K562 (cell line): ENCODE data around the gene APOC4. TPM values are rescaled to one million over a fixed set of nuclear protein-coding genes. Genes with fewer than 3 reads are reported as not detected.

Experiments used
- ATAC-seq: fragments of 200-7000 bp; cut with Tn5 transposase; 3 replicates; pipeline ENCODE4 v1.9.1; 2020; ENCODE audit warnings: moderate library complexity
- BruUV-seq: library from RNA; stranded (reverse); fragments of 400-500 nt; replicated peaks from 2 replicates; lab custom pipeline; 2021; lab: Mats Ljungman, UMichigan
- CTCF ChIA-PET: fragments of 300-600 bp; formaldehyde crosslinking; extraction: SDS; loops from one replicate; lab custom pipeline; 2021; ENCODE audit warnings: low intra/inter-chr PET ratio; lab: Yijun Ruan, JAX
- POLR2A ChIA-PET: fragments of 300-600, 350-650 bp; sonication (Branson Sonifier 250); formaldehyde crosslinking; extraction: SDS; loops from one replicate; lab custom pipeline; 2021; ENCODE audit warnings: antibody characterized with exemption, inconsistent platforms; lab: Yijun Ruan, JAX
- DNase-seq, 4 experiments: peaks; one replicate each; pipeline versions ENCODE4 v3.0.0 to v3.0.0-alpha.2; 2011 to 2018; ENCODE audit warnings: low spot score in 3 of 4, mixed read lengths in 3 of 4; ENCODE audit errors: extremely low read depth in 1 of 4
- FAIRE-seq: peaks from 2 replicates; lab custom pipeline; 2011; peaks lifted over from hg19 to GRCh38; lab: Jason Lieb, UNC
- H2AFZ ChIP-seq: 2 replicates; pipeline ENCODE4 v1.6.0; 2011; ENCODE audit warnings: low read depth, low read length, control low read depth, inconsistent platforms
- H3K27ac ChIP-seq: fragments of 200-600 bp; 3 replicates; pipeline ENCODE4 v1.8.0; 2011; ENCODE audit warnings: low read depth, mild to moderate bottlenecking, control low read depth, inconsistent platforms, low read length, moderate library complexity, mixed read lengths; ENCODE audit errors: extremely low read depth
- H3K27me3 ChIP-seq, 2 experiments: fragments of 300-600 bp in 1 of 2; 2 replicates in 1 of 2; 3 replicates in 1 of 2; pipeline versions ENCODE4 v1.6.0 to v1.8.0; 2011; ENCODE audit warnings: inconsistent platforms in 2 of 2, low read length in 2 of 2, mild to moderate bottlenecking in 1 of 2, mixed read lengths in 1 of 2, moderate library complexity in 1 of 2; ENCODE audit not compliant: control insufficient read depth in 2 of 2, insufficient read depth in 2 of 2
- H3K36me3 ChIP-seq: fragments of 300-600 bp; 3 replicates; pipeline ENCODE4 v1.8.0; 2011; ENCODE audit warnings: mild to moderate bottlenecking, low read length, inconsistent platforms; ENCODE audit not compliant: control insufficient read depth, insufficient read depth
- H3K4me1 ChIP-seq, 2 experiments: fragments of 200-600 bp in 1 of 2; replicated peaks in 1 of 2; 2 replicates in 1 of 2; 3 replicates in 1 of 2; pipeline versions ENCODE4 v1.5.1 to v1.8.0; 2011; ENCODE audit warnings: inconsistent platforms in 2 of 2, low read length in 2 of 2, mild to moderate bottlenecking in 1 of 2, mixed read lengths in 1 of 2, moderate library complexity in 1 of 2; ENCODE audit not compliant: control insufficient read depth in 2 of 2, insufficient read depth in 2 of 2
- H3K4me2 ChIP-seq: 2 replicates; pipeline ENCODE4 v1.6.1; 2011; ENCODE audit warnings: low read length, control low read depth, inconsistent platforms, mixed read lengths; ENCODE audit not compliant: insufficient read depth
- H3K4me3 ChIP-seq: fragments of 200-600 bp; sonication (generic), shearing (Covaris generic); 2 replicates; pipeline ENCODE4 v1.5.1; 2016; ENCODE audit warnings: control low read depth, inconsistent platforms
- H3K79me2 ChIP-seq: fragments of 200-600 bp; 3 replicates; pipeline ENCODE4 v1.8.0; 2011; ENCODE audit warnings: low read length, inconsistent platforms; ENCODE audit not compliant: control insufficient read depth, insufficient read depth
- H3K9ac ChIP-seq, 2 experiments: 2 replicates each; pipeline versions ENCODE4 v1.6.0 to v1.6.1; 2011; ENCODE audit warnings: low read depth in 2 of 2, low read length in 2 of 2, control low read depth in 1 of 2, inconsistent platforms in 1 of 2, mild to moderate bottlenecking in 1 of 2, mixed read lengths in 1 of 2; ENCODE audit not compliant: insufficient read depth in 1 of 2
- H3K9me1 ChIP-seq: one replicate; pipeline ENCODE4 v1.6.0; 2011; ENCODE audit warnings: inconsistent platforms, mild to moderate bottlenecking, low read length, moderate library complexity; ENCODE audit not compliant: control insufficient read depth, insufficient read depth
- H3K9me3 ChIP-seq: replicated peaks from 2 replicates; pipeline ENCODE4 v1.5.1; 2011; ENCODE audit warnings: low read depth, low read length, inconsistent platforms; ENCODE audit not compliant: control insufficient read depth, insufficient read depth
- H4K20me1 ChIP-seq: replicated peaks from 2 replicates; pipeline ENCODE4 v1.6.1; 2011; ENCODE audit warnings: low read length, inconsistent platforms, mixed read lengths; ENCODE audit not compliant: control insufficient read depth, insufficient read depth
- EGR1 ChIP-seq: fragments of 450-650 bp; conservative IDR thresholded peaks from 2 replicates; pipeline ENCODE4 v1.6.1; 2017; ENCODE audit warnings: mild to moderate bottlenecking
- HNRNPL ChIP-seq: fragments of 200-400 bp; formaldehyde crosslinking; IDR thresholded peaks from 2 replicates; pipeline ENCODE4 v1.6.1; 2017; ENCODE audit warnings: low read depth, mild to moderate bottlenecking, low read length
- JUND ChIP-seq, 2 experiments: IDR thresholded peaks; 2 replicates in 1 of 2; 3 replicates in 1 of 2; pipeline ENCODE4 v1.6.1; 2011; ENCODE audit warnings: borderline replicate concordance in 2 of 2, low read depth in 2 of 2, low read length in 2 of 2, improper control_type of control experiment in 1 of 2, missing biosample characterization in 1 of 2, missing genetic modification characterization in 1 of 2, missing genetic modification reagents in 1 of 2
- NCOA4 ChIP-seq: fragments of 450-650 bp; IDR thresholded peaks from 2 replicates; pipeline ENCODE4 v1.6.1; 2018; ENCODE audit warnings: mild to moderate bottlenecking; ENCODE audit not compliant: partially characterized antibody
- NFXL1 ChIP-seq: fragments of 450-650 bp; formaldehyde crosslinking; IDR thresholded peaks from 2 replicates; pipeline ENCODE4 v1.4.0; 2021; ENCODE audit warnings: mild to moderate bottlenecking
- RBFOX2 ChIP-seq: fragments of 200-400 bp; formaldehyde crosslinking; IDR thresholded peaks from 2 replicates; pipeline ENCODE4 v1.6.1; 2017; ENCODE audit warnings: low read depth, mild to moderate bottlenecking, low read length, moderate library complexity
- ZNF184 ChIP-seq: sonication (generic); formaldehyde crosslinking; IDR thresholded peaks from 2 replicates; pipeline ENCODE4 v1.5.0; 2020; ENCODE audit warnings: missing genetic modification reagents
- WGBS: fragments of 100-300 bp; shearing (Covaris generic); methylation state at CpG from one replicate; pipeline ENCODE4 v1.1.6; 2016; ENCODE audit warnings: low coverage, mixed read lengths; ENCODE audit not compliant: insufficient coverage; ENCODE audit errors: missing lambda C conversion rate; 5-methylcytosine and 5-hydroxymethylcytosine counted together
- in situ Hi-C: fragments of 300-500 bp; cut with MboI; formaldehyde crosslinking; loops from 4 replicates; pipeline ENCODE4 v1.15.0; 2018; ENCODE audit warnings: inconsistent platforms, mixed read lengths
- intact Hi-C: fragments of 100-400 bp; cut with micrococcal nuclease; formaldehyde crosslinking; loops from 2 replicates; pipeline ENCODE4 v1.14.2; 2022
- polyA plus RNA-seq, 8 experiments: library from polyadenylated mRNA; depleted of rRNA in 4 of 8; stranded (reverse) in 5 of 8; unstranded in 3 of 8; fragments of >200 nt; fragmentation: Nextera tagmentation in 2 of 8; fragmentation: Illumina TruSeq in 1 of 8; extraction: Ambion mirVana in 2 of 8; extraction: Trizol in 1 of 8; gene quantifications; 2 replicates each; pipeline versions ENCODE4 v1.2.1 to v1.2.3, GENCODE V29; 2011 to 2014; ENCODE audit warnings: inconsistent platforms in 1 of 8, missing spikeins in 1 of 8
- total RNA-seq, 7 experiments: library from RNA; depleted of rRNA in 6 of 7; stranded (reverse); fragments of >200 nt in 6 of 7; fragmentation: Illumina TruSeq in 2 of 7; extraction: Trizol in 2 of 7; gene quantifications; 2 replicates each; pipeline versions ENCODE4 v1.2.1 to v1.2.3, GENCODE V29; 2011 to 2021; ENCODE audit warnings: low replicate concordance in 1 of 7
- TF ChIP-seq, protein P1 (sequence below): sonication (generic); formaldehyde crosslinking; IDR thresholded peaks from 2 replicates; pipeline ENCODE4 v1.8.1; 2023; ENCODE audit warnings: mild to moderate bottlenecking, missing genetic modification reagents
- TF ChIP-seq, protein P2 (sequence below): IDR thresholded peaks from 2 replicates; pipeline ENCODE4 v1.6.1; 2011; ENCODE audit not compliant: insufficient read length; ENCODE audit errors: extremely low read depth
- TF ChIP-seq, protein P3 (sequence below): sonication (generic); formaldehyde crosslinking; IDR thresholded peaks from 2 replicates; pipeline ENCODE4 v1.8.0; 2023; ENCODE audit warnings: missing genetic modification reagents, mild to moderate bottlenecking, borderline replicate concordance

The APOC4 gene
- total and polyA plus RNA-seq, 9 of the 15 experiments (the other 6 are each of a cell fraction or from before 2014, with no cell fraction given) = 0.46 TPM; not detected in 8

DNA sequence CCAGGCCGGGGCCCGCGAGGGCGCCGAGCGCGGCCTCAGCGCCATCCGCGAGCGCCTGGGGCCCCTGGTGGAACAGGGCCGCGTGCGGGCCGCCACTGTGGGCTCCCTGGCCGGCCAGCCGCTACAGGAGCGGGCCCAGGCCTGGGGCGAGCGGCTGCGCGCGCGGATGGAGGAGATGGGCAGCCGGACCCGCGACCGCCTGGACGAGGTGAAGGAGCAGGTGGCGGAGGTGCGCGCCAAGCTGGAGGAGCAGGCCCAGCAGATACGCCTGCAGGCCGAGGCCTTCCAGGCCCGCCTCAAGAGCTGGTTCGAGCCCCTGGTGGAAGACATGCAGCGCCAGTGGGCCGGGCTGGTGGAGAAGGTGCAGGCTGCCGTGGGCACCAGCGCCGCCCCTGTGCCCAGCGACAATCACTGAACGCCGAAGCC, 33.2 kb upstream of the APOC4 start:
- Histone ChIP-seq H3K27me3 (no peaks in the 10 kb centered on the region), H3K9me1 (no peaks in the 10 kb centered on the region), H3K4me3 (no peak overlapping the region), H3K36me3 (peaks cover 28% of the 10 kb centered on the region; the same call in 2 of the 3 replicates), H3K4me1 (peaks cover 49 to 94% of the 10 kb centered on the region in 2 experiments), H3K27ac (no peak overlapping the region), H3K79me2 (no peaks in the 10 kb centered on the region; the same call in 2 of the 3 replicates), H2AFZ (no peak overlapping the region), H4K20me1 (no peaks in the 10 kb centered on the region), H3K9ac (peak overlapping the region in 1 of 2 experiments; percentile 32; a peak in 1 of 4 replicates), H3K9me3 (no peaks in the 10 kb centered on the region), H3K4me2 (no peak overlapping the region)
- POLR2A ChIA-PET = interaction anchor here (0.9 to 1.2 kb wide), 3 partner anchors 8 to 23 kb away, joined by 3 to 4 read pairs (median 3); no protein-coding TSS in a partner anchor
- in situ Hi-C loops = no loop called here
- WGBS = 95% methylated on average over 10 of the region's 44 CpGs
- intact Hi-C loops = no loop called here
- DNase-seq = no peak
- TSS peak; percentile 53 for BruUV-seq
- TF ChIP-seq, protein P1, sequence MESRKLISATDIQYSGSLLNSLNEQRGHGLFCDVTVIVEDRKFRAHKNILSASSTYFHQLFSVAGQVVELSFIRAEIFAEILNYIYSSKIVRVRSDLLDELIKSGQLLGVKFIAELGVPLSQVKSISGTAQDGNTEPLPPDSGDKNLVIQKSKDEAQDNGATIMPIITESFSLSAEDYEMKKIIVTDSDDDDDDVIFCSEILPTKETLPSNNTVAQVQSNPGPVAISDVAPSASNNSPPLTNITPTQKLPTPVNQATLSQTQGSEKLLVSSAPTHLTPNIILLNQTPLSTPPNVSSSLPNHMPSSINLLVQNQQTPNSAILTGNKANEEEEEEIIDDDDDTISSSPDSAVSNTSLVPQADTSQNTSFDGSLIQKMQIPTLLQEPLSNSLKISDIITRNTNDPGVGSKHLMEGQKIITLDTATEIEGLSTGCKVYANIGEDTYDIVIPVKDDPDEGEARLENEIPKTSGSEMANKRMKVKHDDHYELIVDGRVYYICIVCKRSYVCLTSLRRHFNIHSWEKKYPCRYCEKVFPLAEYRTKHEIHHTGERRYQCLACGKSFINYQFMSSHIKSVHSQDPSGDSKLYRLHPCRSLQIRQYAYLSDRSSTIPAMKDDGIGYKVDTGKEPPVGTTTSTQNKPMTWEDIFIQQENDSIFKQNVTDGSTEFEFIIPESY = peak; percentile 98
- no peak for TF ChIP-seq EGR1
- TF ChIP-seq, protein P2, sequence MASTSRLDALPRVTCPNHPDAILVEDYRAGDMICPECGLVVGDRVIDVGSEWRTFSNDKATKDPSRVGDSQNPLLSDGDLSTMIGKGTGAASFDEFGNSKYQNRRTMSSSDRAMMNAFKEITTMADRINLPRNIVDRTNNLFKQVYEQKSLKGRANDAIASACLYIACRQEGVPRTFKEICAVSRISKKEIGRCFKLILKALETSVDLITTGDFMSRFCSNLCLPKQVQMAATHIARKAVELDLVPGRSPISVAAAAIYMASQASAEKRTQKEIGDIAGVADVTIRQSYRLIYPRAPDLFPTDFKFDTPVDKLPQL = no peak
- no peak for TF ChIP-seq ZNF184
- peak; percentile 41; the same call in 1 of the 2 replicates for TF ChIP-seq HNRNPL
- peak; percentile 38 for TF ChIP-seq RBFOX2
- no peak for TF ChIP-seq NCOA4
- TF ChIP-seq JUND (IDR thresholded peaks at IDR 0.05; ENCODE audit: borderline replicate concordance, low read depth, low read length) = no peak
- no peak for TF ChIP-seq JUND (tag; IDR thresholded peaks at IDR 0.05; ENCODE audit: borderline replicate concordance, low read depth, low read length)
- TF ChIP-seq, protein P3, sequence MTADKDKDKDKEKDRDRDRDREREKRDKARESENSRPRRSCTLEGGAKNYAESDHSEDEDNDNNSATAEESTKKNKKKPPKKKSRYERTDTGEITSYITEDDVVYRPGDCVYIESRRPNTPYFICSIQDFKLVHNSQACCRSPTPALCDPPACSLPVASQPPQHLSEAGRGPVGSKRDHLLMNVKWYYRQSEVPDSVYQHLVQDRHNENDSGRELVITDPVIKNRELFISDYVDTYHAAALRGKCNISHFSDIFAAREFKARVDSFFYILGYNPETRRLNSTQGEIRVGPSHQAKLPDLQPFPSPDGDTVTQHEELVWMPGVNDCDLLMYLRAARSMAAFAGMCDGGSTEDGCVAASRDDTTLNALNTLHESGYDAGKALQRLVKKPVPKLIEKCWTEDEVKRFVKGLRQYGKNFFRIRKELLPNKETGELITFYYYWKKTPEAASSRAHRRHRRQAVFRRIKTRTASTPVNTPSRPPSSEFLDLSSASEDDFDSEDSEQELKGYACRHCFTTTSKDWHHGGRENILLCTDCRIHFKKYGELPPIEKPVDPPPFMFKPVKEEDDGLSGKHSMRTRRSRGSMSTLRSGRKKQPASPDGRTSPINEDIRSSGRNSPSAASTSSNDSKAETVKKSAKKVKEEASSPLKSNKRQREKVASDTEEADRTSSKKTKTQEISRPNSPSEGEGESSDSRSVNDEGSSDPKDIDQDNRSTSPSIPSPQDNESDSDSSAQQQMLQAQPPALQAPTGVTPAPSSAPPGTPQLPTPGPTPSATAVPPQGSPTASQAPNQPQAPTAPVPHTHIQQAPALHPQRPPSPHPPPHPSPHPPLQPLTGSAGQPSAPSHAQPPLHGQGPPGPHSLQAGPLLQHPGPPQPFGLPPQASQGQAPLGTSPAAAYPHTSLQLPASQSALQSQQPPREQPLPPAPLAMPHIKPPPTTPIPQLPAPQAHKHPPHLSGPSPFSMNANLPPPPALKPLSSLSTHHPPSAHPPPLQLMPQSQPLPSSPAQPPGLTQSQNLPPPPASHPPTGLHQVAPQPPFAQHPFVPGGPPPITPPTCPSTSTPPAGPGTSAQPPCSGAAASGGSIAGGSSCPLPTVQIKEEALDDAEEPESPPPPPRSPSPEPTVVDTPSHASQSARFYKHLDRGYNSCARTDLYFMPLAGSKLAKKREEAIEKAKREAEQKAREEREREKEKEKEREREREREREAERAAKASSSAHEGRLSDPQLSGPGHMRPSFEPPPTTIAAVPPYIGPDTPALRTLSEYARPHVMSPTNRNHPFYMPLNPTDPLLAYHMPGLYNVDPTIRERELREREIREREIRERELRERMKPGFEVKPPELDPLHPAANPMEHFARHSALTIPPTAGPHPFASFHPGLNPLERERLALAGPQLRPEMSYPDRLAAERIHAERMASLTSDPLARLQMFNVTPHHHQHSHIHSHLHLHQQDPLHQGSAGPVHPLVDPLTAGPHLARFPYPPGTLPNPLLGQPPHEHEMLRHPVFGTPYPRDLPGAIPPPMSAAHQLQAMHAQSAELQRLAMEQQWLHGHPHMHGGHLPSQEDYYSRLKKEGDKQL (CRISPR knock-in tag) = no peak
- TF ChIP-seq NFXL1 = no peak
- no peak for FAIRE-seq
- CTCF ChIA-PET = no interaction called here
- no peak for ATAC-seq
